T-helper 1 cell treated with Interleukin-12 subunit alpha and Interleukin-12 subunit beta and Interleukin-4 antibody, amounts not matched to agents 30 μg/mL and 1 μg/mL, for 36 hours (primary cell): ENCODE data around the gene KIRREL3.

Experiments used
- H3K27ac Mint-ChIP-seq: one replicate; pipeline ENCODE4 v1.8.0; 2021; ENCODE audit warnings: mild to moderate bottlenecking, mixed read lengths
- H3K27me3 Mint-ChIP-seq: one replicate; pipeline ENCODE4 v1.8.0; 2021; ENCODE audit warnings: low read depth, mixed read lengths
- H3K36me3 Mint-ChIP-seq: one replicate; pipeline ENCODE4 v1.8.0; 2021; ENCODE audit warnings: low read depth, mixed read lengths
- H3K4me1 Mint-ChIP-seq: one replicate; pipeline ENCODE4 v1.8.0; 2021; ENCODE audit warnings: low read depth, mixed read lengths
- H3K4me3 Mint-ChIP-seq: one replicate; pipeline ENCODE4 v1.8.0; 2021; ENCODE audit warnings: mild to moderate bottlenecking, moderate library complexity, mixed read lengths
- H3K9me3 Mint-ChIP-seq: one replicate; pipeline ENCODE4 v1.8.0; 2021; ENCODE audit warnings: mixed read lengths

The KIRREL3 gene

GRCh38 chr11:126415128-126415527 lies 585.4 kb downstream of the KIRREL3 start:
- Mint-ChIP-seq H3K27ac (no peak overlapping the region), H3K4me1 (peaks cover 9% of the 10 kb centered on the region), H3K9me3 (no peaks in the 10 kb centered on the region), H3K27me3 (peaks cover 12% of the 10 kb centered on the region), H3K36me3 (no peaks in the 10 kb centered on the region), H3K4me3 (no peak overlapping the region)

- no peak overlapping the region for H3K4me3 Mint-ChIP-seq
- H3K27me3 Mint-ChIP-seq, result peaks cover 8% of the 10 kb centered on the region
- peaks cover 5% of the 10 kb centered on the region for H3K4me1 Mint-ChIP-seq
Measured at GRCh38 chr11:126414615-126415014, 586.0 kb downstream of the KIRREL3 start.

GRCh38 chr11:126413843-126414405 lies 586.6 kb downstream of the KIRREL3 start:
- Mint-ChIP-seq H3K27ac (no peak overlapping the region), H3K36me3 (no peaks in the 10 kb centered on the region), H3K4me1 (peaks cover 5% of the 10 kb centered on the region), H3K4me3 (no peak overlapping the region), H3K27me3 (peaks cover 7% of the 10 kb centered on the region), H3K9me3 (no peaks in the 10 kb centered on the region)

More at GRCh38 chr11:126414615-126415014, 586.0 kb downstream of the KIRREL3 start:
- Mint-ChIP-seq H3K27ac (no peak overlapping the region), H3K36me3 (no peaks in the 10 kb centered on the region), H3K9me3 (no peaks in the 10 kb centered on the region)

DNA sequence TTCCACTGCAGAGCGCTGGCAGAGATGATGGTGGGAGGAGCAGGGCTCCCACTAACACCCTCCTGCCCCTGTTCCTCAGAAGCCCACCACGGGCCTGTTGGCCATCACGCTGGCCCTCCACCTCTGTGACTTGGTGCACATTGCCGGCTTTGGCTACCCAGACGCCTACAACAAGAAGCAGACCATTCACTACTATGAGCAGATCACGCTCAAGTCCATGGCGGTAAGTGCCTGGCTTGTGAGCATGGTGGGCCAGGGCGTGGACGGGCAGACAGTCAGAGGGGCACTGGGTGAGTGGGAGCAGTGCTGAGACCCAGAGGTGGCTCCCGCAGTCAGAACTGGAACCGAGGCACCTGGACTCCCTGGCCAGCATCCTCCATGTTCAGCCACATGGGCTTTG lies 587.1 kb downstream of the KIRREL3 start:
- Mint-ChIP-seq H3K9me3 (no peaks in the 10 kb centered on the region), H3K4me1 (peaks cover 5% of the 10 kb centered on the region)

DNA sequence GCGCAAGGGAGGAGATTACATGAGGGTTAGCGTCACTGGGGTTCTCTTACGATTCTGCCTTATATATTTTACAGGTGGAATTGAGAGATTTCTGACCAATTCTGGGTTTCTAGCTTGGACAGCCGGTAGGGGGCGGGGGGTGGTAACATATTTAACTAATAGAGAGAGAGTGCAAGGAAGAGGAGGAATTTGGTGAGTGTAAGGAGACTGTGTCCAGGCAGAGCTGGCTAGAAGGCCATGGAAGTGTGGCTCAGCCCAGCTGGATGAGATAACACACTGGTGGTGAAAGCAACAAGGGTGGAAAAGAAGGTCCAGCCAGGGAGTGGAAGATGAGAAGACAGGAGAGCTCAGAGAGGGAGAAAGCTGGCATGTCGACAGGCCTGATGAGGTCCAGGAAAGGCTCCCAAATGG lies 588.6 kb downstream of the KIRREL3 start:
- Mint-ChIP-seq H3K9me3 (no peaks in the 10 kb centered on the region), H3K27me3 (no peaks in the 10 kb centered on the region), H3K27ac (no peak overlapping the region), H3K4me3 (no peak overlapping the region), H3K36me3 (no peaks in the 10 kb centered on the region), H3K4me1 (peaks cover 5% of the 10 kb centered on the region)

More for the DNA sequence above, 587.1 kb downstream of the KIRREL3 start:
- Mint-ChIP-seq H3K27ac (no peak overlapping the region), H3K36me3 (no peaks in the 10 kb centered on the region), H3K27me3 (peaks cover 2% of the 10 kb centered on the region), H3K4me3 (no peak overlapping the region)

GRCh38 chr11:126410649-126411048 lies 589.9 kb downstream of the KIRREL3 start:
- Mint-ChIP-seq H3K36me3 (no peaks in the 10 kb centered on the region), H3K4me3 (no peak overlapping the region), H3K27me3 (no peaks in the 10 kb centered on the region), H3K9me3 (no peaks in the 10 kb centered on the region), H3K4me1 (no peaks in the 10 kb centered on the region), H3K27ac (no peak overlapping the region)

GRCh38 chr11:126409620-126409985 lies 591.0 kb downstream of the KIRREL3 start:
- Mint-ChIP-seq H3K4me1 (no peaks in the 10 kb centered on the region), H3K27me3 (no peaks in the 10 kb centered on the region), H3K36me3 (no peaks in the 10 kb centered on the region), H3K9me3 (no peaks in the 10 kb centered on the region), H3K4me3 (no peak overlapping the region), H3K27ac (no peak overlapping the region)

DNA sequence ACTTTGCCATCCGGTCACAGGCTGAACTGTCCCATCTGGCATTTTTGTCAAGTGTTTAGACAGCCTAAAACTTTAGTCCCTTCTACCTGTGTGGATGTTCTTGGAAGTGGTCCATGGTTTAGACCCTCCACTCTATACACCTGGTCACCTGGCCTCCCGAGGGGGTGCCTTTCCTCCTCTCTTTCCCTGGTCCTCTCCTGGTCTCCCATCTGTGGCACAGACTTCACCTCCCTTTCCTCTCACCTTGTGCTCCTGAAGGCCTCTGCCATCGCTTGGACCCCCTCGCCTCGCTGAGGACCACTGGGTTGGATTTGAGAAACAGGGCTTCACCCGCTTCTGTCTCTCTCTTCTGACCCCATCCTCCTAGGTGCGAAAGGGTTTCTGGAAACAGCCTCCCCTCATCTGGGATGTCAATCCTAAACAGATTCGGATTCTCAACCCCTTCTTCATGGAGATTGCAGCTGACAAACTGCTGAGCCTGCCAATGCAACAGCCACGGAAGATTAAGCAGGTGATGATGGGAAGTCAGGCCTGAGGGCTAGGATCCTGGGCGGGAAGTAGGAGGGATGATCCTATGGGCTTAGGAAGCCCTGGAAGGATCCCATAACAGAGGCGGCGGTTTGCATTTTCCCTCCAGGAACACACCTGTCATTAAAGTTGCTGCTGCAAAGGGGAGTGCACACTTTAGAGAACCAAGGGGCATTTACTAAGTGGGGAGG lies 591.5 kb downstream of the KIRREL3 start:
- H3K36me3 Mint-ChIP-seq, result no peaks in the 10 kb centered on the region
- H3K9me3 Mint-ChIP-seq, result no peaks in the 10 kb centered on the region
- no peak overlapping the region for H3K27ac Mint-ChIP-seq
- no peak overlapping the region for H3K4me3 Mint-ChIP-seq
- H3K4me1 Mint-ChIP-seq, result no peaks in the 10 kb centered on the region
- H3K27me3 Mint-ChIP-seq, result no peaks in the 10 kb centered on the region

DNA sequence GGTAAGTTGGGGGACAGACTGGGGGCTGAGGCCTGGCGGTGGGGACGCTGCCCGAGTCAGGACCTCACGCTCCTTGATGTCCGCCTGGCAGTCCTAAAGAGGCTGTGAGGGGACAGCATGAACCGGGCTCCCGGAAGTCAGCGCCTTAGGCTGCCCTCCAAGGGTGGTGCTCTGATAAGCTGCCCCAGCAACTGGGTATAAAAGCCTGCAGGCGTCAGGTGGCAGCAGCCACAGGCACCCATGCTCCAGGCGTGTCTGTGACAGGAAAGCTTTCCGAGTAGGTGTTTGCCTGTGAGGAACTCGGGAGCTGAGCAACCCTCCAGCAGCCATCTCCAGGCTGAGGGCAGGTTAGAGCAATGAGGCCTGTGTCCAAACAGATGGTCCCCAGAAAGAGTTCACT lies 592.1 kb downstream of the KIRREL3 start:
- no peaks in the 10 kb centered on the region for H3K27me3 Mint-ChIP-seq
- H3K36me3 Mint-ChIP-seq, result no peaks in the 10 kb centered on the region
- no peak overlapping the region for H3K27ac Mint-ChIP-seq
- no peaks in the 10 kb centered on the region for H3K9me3 Mint-ChIP-seq
- H3K4me1 Mint-ChIP-seq, result no peaks in the 10 kb centered on the region
- H3K4me3 Mint-ChIP-seq, result no peak overlapping the region

DNA sequence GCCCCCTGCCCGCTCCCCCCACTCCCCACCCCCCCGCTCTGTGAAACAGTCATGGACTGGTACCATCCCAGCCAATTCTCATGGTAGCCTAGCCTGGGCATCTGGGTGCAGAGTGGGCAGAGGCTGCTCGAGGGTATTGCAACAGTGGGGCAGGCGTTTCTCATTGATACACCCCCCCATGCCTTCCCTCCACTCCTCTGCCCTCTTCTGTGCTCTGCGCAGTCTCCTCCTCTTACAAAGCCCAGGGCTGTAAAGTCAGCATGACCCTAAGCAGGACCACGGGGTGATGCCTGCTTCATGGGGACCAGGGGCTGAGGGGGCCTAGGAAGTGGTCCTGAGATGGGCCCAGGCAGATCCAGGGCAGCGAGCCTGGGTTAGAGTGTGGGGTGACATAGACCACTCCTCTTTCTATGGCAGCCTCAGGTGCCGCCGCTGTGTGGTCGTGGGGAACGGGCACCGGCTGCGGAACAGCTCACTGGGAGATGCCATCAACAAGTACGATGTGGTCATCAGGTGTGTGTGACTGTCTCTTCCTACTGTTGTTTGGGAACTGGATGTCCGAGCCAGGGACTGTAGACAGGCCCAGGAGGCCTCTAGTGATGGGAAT lies 592.8 kb downstream of the KIRREL3 start:
- Mint-ChIP-seq H3K27ac (no peak overlapping the region), H3K36me3 (no peaks in the 10 kb centered on the region), H3K4me3 (no peak overlapping the region), H3K27me3 (no peaks in the 10 kb centered on the region), H3K9me3 (no peaks in the 10 kb centered on the region), H3K4me1 (no peaks in the 10 kb centered on the region)

DNA sequence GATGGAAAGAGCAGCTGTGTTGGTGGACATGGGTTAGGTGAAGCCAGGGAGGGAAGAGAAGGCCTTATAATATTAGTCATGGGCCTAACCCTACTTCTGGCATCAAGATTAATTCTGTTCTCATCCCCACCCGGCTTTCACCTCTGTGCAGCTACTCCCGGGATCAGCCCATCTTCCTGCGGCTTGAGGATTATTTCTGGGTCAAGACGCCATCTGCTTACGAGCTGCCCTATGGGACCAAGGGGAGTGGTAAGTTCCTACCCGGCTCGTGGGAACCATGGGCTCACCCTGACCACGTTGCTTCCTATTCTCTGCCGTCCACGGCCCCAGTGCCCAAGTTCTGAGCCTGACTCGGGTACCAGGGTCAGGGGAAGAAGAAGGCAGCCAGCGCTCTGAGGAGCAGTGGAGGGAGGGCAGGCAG lies 593.5 kb downstream of the KIRREL3 start:
- Mint-ChIP-seq H3K9me3 (no peaks in the 10 kb centered on the region), H3K27me3 (no peaks in the 10 kb centered on the region), H3K36me3 (no peaks in the 10 kb centered on the region), H3K4me1 (no peaks in the 10 kb centered on the region), H3K4me3 (no peak overlapping the region), H3K27ac (no peak overlapping the region)

GRCh38 chr11:126406368-126406767 lies 594.2 kb downstream of the KIRREL3 start:
- H3K27ac Mint-ChIP-seq, result no peak overlapping the region
- no peaks in the 10 kb centered on the region for H3K4me1 Mint-ChIP-seq
- H3K27me3 Mint-ChIP-seq, result no peaks in the 10 kb centered on the region
- no peaks in the 10 kb centered on the region for H3K9me3 Mint-ChIP-seq
- H3K4me3 Mint-ChIP-seq, result no peak overlapping the region
- no peaks in the 10 kb centered on the region for H3K36me3 Mint-ChIP-seq

DNA sequence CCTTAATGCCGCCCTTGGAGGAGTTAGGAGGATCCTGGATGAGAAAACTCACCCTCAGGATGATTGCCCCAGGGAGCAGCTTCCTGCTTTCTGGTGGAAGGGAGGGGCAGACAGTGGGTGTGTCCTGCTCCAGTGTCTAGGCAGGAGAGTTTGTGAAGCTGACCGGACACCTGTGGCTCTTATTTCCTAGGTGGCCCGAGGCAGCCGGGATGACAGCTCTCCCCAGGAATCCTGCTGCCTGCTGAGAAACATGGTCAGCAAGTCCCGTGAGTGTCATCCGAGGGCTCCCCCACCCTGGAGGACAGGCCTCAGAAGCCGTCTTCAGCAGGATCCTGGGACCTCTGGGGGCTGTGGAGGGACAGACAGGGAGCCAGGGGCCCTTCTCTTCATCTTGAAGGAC lies 594.7 kb downstream of the KIRREL3 start:
- H3K27ac Mint-ChIP-seq, result no peak overlapping the region
- H3K27me3 Mint-ChIP-seq, result no peaks in the 10 kb centered on the region
- no peaks in the 10 kb centered on the region for H3K9me3 Mint-ChIP-seq
- no peak overlapping the region for H3K4me3 Mint-ChIP-seq
- no peaks in the 10 kb centered on the region for H3K36me3 Mint-ChIP-seq
- H3K4me1 Mint-ChIP-seq, result no peaks in the 10 kb centered on the region

DNA sequence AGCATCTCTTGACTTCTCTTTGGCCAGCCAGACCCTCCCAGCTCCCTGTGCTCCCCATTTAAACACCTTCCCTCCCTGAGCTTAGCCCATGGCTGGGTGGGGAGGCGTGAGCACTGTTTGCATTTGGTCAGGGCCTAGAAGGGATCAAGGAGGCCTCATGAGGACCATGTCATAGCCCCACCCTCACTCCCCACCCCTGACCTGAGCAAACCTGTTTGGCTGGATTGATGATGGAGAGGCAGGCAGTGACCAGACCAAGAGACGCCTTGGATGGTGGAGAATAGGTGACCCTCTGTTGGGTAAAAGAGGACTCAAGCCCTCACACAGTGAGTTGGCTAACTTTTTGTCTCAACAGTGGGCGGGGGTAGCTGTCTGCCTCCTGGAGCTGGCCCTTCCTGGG lies 595.2 kb downstream of the KIRREL3 start:
- Mint-ChIP-seq H3K27ac (no peak overlapping the region), H3K4me3 (no peak overlapping the region), H3K4me1 (no peaks in the 10 kb centered on the region)

DNA sequence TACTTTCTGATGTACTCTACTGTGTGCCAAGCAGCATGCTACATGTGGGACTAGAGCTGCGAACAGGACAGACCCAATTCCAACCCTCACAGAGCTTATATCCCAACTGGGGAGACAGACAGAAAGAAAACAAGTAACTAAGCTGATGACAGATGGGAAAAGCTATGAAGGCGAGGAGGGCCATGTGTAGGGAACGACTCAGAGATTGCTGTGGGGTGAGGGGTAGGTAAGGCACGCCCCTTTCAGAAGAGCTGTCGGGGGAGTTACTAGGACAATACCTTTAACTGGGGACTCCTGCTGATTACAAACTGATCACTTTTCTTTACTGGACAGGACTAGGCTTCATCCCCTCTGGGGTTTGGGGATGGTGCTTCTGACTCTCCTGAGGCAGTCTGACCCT lies 596.2 kb downstream of the KIRREL3 start:
- no peak overlapping the region for H3K4me3 Mint-ChIP-seq
- H3K27ac Mint-ChIP-seq, result no peak overlapping the region
- H3K4me1 Mint-ChIP-seq, result no peaks in the 10 kb centered on the region
- no peaks in the 10 kb centered on the region for H3K9me3 Mint-ChIP-seq
- H3K27me3 Mint-ChIP-seq, result no peaks in the 10 kb centered on the region
- H3K36me3 Mint-ChIP-seq, result no peaks in the 10 kb centered on the region

More for the DNA sequence above, 595.2 kb downstream of the KIRREL3 start:
- H3K9me3 Mint-ChIP-seq, result no peaks in the 10 kb centered on the region
- no peaks in the 10 kb centered on the region for H3K27me3 Mint-ChIP-seq
- H3K36me3 Mint-ChIP-seq, result no peaks in the 10 kb centered on the region
